Measurements from ENCODE around the gene MYO1H. TPM values are rescaled to one million over a fixed set of nuclear protein-coding genes. Genes with fewer than 3 reads are reported as not detected.

Gene MYO1H
- total RNA-seq, 2 experiments from 2014 or later = 0.28 to 0.59 TPM

- no peaks in the 10 kb centered on the region for H4K20me1 ChIP-seq (ENCODE audit: insufficient read depth, low read length)
- intact Hi-C loops (cut with micrococcal nuclease; ENCODE audit: unreplicated experiment) = no loop called here
- H3K9me2 ChIP-seq (ENCODE audit: insufficient read depth, low read length) = no peaks in the 10 kb centered on the region
- no peaks in the 10 kb centered on the region for H3K36me3 ChIP-seq (ENCODE audit: insufficient read depth, low read length)
- H3K27ac ChIP-seq (ENCODE audit: low read depth, low read length, poor library complexity, severe bottlenecking) = no peak overlapping the region
- ChIA-PET CTCF (ENCODE audit: unreplicated experiment) (no interaction called here), POLR2A (interaction anchor here (0.6 kb wide), 1 partner anchor 246 kb away, joined by 4 read pairs; no protein-coding TSS in a partner anchor)
- no peak overlapping the region for H3K4me3 ChIP-seq (ENCODE audit: low read depth, low read length, poor library complexity, severe bottlenecking)
- TF ChIP-seq EZH2phosphoT487 (IDR thresholded peaks at IDR 0.05; ENCODE audit: borderline replicate concordance, low read depth, low read length) = no peak
- TF ChIP-seq, protein P1, sequence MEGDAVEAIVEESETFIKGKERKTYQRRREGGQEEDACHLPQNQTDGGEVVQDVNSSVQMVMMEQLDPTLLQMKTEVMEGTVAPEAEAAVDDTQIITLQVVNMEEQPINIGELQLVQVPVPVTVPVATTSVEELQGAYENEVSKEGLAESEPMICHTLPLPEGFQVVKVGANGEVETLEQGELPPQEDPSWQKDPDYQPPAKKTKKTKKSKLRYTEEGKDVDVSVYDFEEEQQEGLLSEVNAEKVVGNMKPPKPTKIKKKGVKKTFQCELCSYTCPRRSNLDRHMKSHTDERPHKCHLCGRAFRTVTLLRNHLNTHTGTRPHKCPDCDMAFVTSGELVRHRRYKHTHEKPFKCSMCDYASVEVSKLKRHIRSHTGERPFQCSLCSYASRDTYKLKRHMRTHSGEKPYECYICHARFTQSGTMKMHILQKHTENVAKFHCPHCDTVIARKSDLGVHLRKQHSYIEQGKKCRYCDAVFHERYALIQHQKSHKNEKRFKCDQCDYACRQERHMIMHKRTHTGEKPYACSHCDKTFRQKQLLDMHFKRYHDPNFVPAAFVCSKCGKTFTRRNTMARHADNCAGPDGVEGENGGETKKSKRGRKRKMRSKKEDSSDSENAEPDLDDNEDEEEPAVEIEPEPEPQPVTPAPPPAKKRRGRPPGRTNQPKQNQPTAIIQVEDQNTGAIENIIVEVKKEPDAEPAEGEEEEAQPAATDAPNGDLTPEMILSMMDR (conservative IDR thresholded peaks at IDR 0.05; ENCODE audit: low read length) = no peak
- H3K9me3 ChIP-seq (ENCODE audit: low read length) = no peaks in the 10 kb centered on the region
- no peaks in the 10 kb centered on the region for H3K79me2 ChIP-seq (ENCODE audit: insufficient read depth, low read depth, low read length)
- H2AFZ ChIP-seq (ENCODE audit: low read length) = no peak overlapping the region
- no peak for DNase-seq (ENCODE audit: low spot score)
- peaks cover 8% of the 10 kb centered on the region for H3K4me1 ChIP-seq (ENCODE audit: insufficient read depth, low read length, poor library complexity, severe bottlenecking)
- no TSS peak for BruUV-seq (replicated peaks)
- H3K4me2 ChIP-seq (ENCODE audit: low read length) = no peak overlapping the region
These were observed 46.0 kb upstream of the MYO1H start for GRCh38 chr12:109301643-109302168.

DNA sequence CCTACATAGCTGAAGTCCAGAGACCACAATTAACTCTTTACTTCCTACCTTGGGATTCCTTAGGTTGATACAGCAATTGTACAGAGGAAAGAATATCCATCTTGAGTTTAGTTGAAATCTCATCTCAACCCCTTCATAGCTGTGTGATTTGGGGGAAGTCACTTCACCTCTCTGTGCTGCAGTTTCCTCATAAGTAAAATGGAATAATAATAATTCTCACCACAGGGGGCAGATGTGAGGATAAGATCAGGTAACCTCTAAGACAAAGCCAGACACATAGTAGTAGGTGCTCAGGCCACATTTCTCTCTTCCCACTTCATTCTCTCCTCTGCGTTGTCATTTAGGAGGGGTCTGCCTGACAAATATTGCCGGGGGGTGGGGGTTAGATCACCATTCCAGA lies 45.3 kb upstream of the MYO1H start:
- intact Hi-C loops (cut with micrococcal nuclease; ENCODE audit: unreplicated experiment) = no loop called here
- Histone ChIP-seq H3K9me2 (ENCODE audit: insufficient read depth, low read length) (no peaks in the 10 kb centered on the region), H4K20me1 (ENCODE audit: insufficient read depth, low read length) (no peaks in the 10 kb centered on the region), H3K9me3 (ENCODE audit: low read length) (no peaks in the 10 kb centered on the region), H3K4me1 (ENCODE audit: insufficient read depth, low read length, poor library complexity, severe bottlenecking) (peaks cover 9% of the 10 kb centered on the region), H3K79me2 (ENCODE audit: insufficient read depth, low read depth, low read length) (no peaks in the 10 kb centered on the region), H2AFZ (ENCODE audit: low read length) (no peak overlapping the region), H3K4me3 (ENCODE audit: low read depth, low read length, poor library complexity, severe bottlenecking) (no peak overlapping the region), H3K4me2 (ENCODE audit: low read length) (no peak overlapping the region), H3K27ac (ENCODE audit: low read depth, low read length, poor library complexity, severe bottlenecking) (no peak overlapping the region), H3K36me3 (ENCODE audit: insufficient read depth, low read length) (no peaks in the 10 kb centered on the region)
- CTCF ChIA-PET (ENCODE audit: unreplicated experiment) = no interaction called here
- POLR2A ChIA-PET = interaction anchor here (0.6 kb wide), 1 partner anchor 247 kb away, joined by 4 read pairs; no protein-coding TSS in a partner anchor
- no TSS peak for BruUV-seq (replicated peaks)
- TF ChIP-seq, protein P1 (conservative IDR thresholded peaks at IDR 0.05; ENCODE audit: low read length) = peak; percentile 72
- no peak for TF ChIP-seq EZH2phosphoT487 (IDR thresholded peaks at IDR 0.05; ENCODE audit: borderline replicate concordance, low read depth, low read length)
- peak; percentile 57 for DNase-seq (ENCODE audit: low spot score)

DNA sequence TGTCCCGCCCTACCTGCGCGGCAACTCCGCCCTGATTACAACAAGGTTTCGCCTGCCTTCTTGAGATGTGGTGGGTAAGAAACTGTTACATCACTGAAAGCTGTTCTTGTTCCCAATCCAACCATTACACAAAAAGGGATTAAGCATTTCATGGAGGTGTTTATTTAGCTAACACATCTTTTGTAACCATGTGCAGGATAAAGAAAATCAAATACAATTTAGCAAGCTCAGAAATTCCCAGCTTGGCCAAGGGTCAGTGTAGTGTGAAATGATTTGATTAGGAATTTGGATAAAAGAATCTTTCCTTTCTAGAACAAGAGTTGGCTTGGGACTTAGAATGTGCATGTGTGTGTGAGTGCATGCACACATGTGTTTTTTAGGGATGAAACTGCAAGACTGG lies 44.9 kb upstream of the MYO1H start:
- H3K9me2 ChIP-seq (ENCODE audit: insufficient read depth, low read length) = no peaks in the 10 kb centered on the region
- no peak overlapping the region for H2AFZ ChIP-seq (ENCODE audit: low read length)
- intact Hi-C loops (cut with micrococcal nuclease; ENCODE audit: unreplicated experiment) = no loop called here
- H3K36me3 ChIP-seq (ENCODE audit: insufficient read depth, low read length) = no peaks in the 10 kb centered on the region
- H3K4me1 ChIP-seq (ENCODE audit: insufficient read depth, low read length, poor library complexity, severe bottlenecking) = peaks cover 13% of the 10 kb centered on the region
- no peak overlapping the region for H3K4me2 ChIP-seq (ENCODE audit: low read length)
- POLR2A ChIA-PET = no interaction called here
- CTCF ChIA-PET (ENCODE audit: unreplicated experiment) = no interaction called here
- no peak for TF ChIP-seq EZH2phosphoT487 (IDR thresholded peaks at IDR 0.05; ENCODE audit: borderline replicate concordance, low read depth, low read length)
- TF ChIP-seq, protein P1 (conservative IDR thresholded peaks at IDR 0.05; ENCODE audit: low read length) = peak; percentile 30; the same call in 1 of the 2 replicates
- no peak overlapping the region for H3K27ac ChIP-seq (ENCODE audit: low read depth, low read length, poor library complexity, severe bottlenecking)
- H3K4me3 ChIP-seq (ENCODE audit: low read depth, low read length, poor library complexity, severe bottlenecking) = no peak overlapping the region
- BruUV-seq (replicated peaks) = no TSS peak
- no peaks in the 10 kb centered on the region for H3K79me2 ChIP-seq (ENCODE audit: insufficient read depth, low read depth, low read length)
- DNase-seq (ENCODE audit: low spot score) = no peak
- H3K9me3 ChIP-seq (ENCODE audit: low read length) = no peaks in the 10 kb centered on the region
- H4K20me1 ChIP-seq (ENCODE audit: insufficient read depth, low read length) = no peaks in the 10 kb centered on the region

Data from OCI-LY7 (cell line).